CD14-positive monocyte (primary cell): ENCODE data around the gene TLR10. TPM values are rescaled to one million over a fixed set of nuclear protein-coding genes. Genes with fewer than 3 reads are reported as not detected.

ENCODE experiments used
- DNase-seq, 3 donors: peaks; one replicate each; pipeline ENCODE4 v3.0.0-alpha.2; 2011 to 2022
- H2AFZ ChIP-seq: 2 replicates; pipeline ENCODE4 v1.6.0; 2012; ENCODE audit warnings: mild to moderate bottlenecking, low read depth, low read length, inconsistent platforms; ENCODE audit not compliant: insufficient read depth, poor library complexity, severe bottlenecking
- H3K27ac ChIP-seq, 2 donors: 1 replicate in 1 of 2; 2 replicates in 1 of 2; pipeline ENCODE4 v1.5.1; 2012 to 2013; ENCODE audit warnings: low read length in 2 of 2, control low read depth in 1 of 2, inconsistent platforms in 1 of 2, low read depth in 1 of 2, mild to moderate bottlenecking in 1 of 2
- H3K27me3 ChIP-seq, 2 donors: one replicate each; pipeline versions ENCODE4 v1.6.0 to v1.6.1; 2011 to 2013; ENCODE audit warnings: low read length in 2 of 2; ENCODE audit not compliant: control insufficient read depth in 2 of 2, insufficient read depth in 2 of 2
- H3K36me3 ChIP-seq, 2 donors: replicated peaks in 1 of 2; 1 replicate in 1 of 2; 2 replicates in 1 of 2; pipeline versions ENCODE4 v1.5.1 to v1.6.1; 2012 to 2013; ENCODE audit warnings: low read length in 2 of 2, control low read depth in 1 of 2, inconsistent platforms in 1 of 2, mild to moderate bottlenecking in 1 of 2; ENCODE audit not compliant: insufficient read depth in 2 of 2, control insufficient read depth in 1 of 2
- H3K4me1 ChIP-seq, 2 donors: 1 replicate in 1 of 2; 2 replicates in 1 of 2; pipeline versions ENCODE4 v1.5.1 to v1.6.1; 2012 to 2013; ENCODE audit warnings: low read length in 2 of 2, control low read depth in 1 of 2, inconsistent platforms in 1 of 2, mild to moderate bottlenecking in 1 of 2, moderate library complexity in 1 of 2; ENCODE audit not compliant: insufficient read depth in 2 of 2, control insufficient read depth in 1 of 2
- H3K4me2 ChIP-seq: replicated peaks from 2 replicates; pipeline ENCODE3; 2012; ENCODE audit warnings: low read length, moderate library complexity, mild to moderate bottlenecking; ENCODE audit not compliant: poor library complexity, severe bottlenecking; ENCODE audit errors: extremely low read depth
- H3K4me3 ChIP-seq, 3 experiments: fragments of 200-600 bp in 1 of 3; sonication (generic) in 1 of 3; replicated peaks in 1 of 3; 1 replicate in 2 of 3; 2 replicates in 1 of 3; pipeline ENCODE4 v1.5.1; 2011 to 2013; ENCODE audit warnings: low read length in 3 of 3, mild to moderate bottlenecking in 3 of 3, control low read depth in 2 of 3, low read depth in 2 of 3, inconsistent platforms in 1 of 3, moderate library complexity in 1 of 3
- H3K79me2 ChIP-seq: 2 replicates; pipeline ENCODE4 v1.6.0; 2012; ENCODE audit warnings: mild to moderate bottlenecking, control low read depth, inconsistent platforms, low read length, moderate library complexity; ENCODE audit not compliant: insufficient read depth
- H3K9ac ChIP-seq: 2 replicates; pipeline ENCODE4 v1.6.0; 2017; ENCODE audit warnings: low read length, mild to moderate bottlenecking; ENCODE audit not compliant: insufficient read depth, poor library complexity, severe bottlenecking
- H3K9me3 ChIP-seq, 2 donors: replicated peaks in 1 of 2; 1 replicate in 1 of 2; 2 replicates in 1 of 2; pipeline versions ENCODE4 v1.5.1 to v1.6.1; 2012 to 2013; ENCODE audit warnings: low read length in 2 of 2, control low read depth in 1 of 2; ENCODE audit not compliant: control insufficient read depth in 1 of 2, insufficient read depth in 1 of 2
- H4K20me1 ChIP-seq: 2 replicates; pipeline ENCODE4 v1.6.0; 2012; ENCODE audit warnings: mild to moderate bottlenecking, low read length, control low read depth, moderate library complexity; ENCODE audit not compliant: insufficient read depth
- H3K27ac Mint-ChIP-seq, 7 donors: one replicate each; pipeline ENCODE4 v1.8.0; 2020; ENCODE audit warnings: mild to moderate bottlenecking in 7 of 7, mixed read lengths in 7 of 7, moderate library complexity in 6 of 7, inconsistent platforms in 2 of 7
- H3K27me3 Mint-ChIP-seq, 3 donors: one replicate each; pipeline ENCODE4 v1.8.0; 2021 to 2022; ENCODE audit warnings: low read depth in 3 of 3, mild to moderate bottlenecking in 3 of 3, mixed read lengths in 3 of 3, moderate library complexity in 3 of 3, inconsistent platforms in 1 of 3
- H3K36me3 Mint-ChIP-seq, 2 donors: one replicate each; pipeline ENCODE4 v1.8.0; 2020; ENCODE audit warnings: mixed read lengths in 2 of 2, inconsistent platforms in 1 of 2, mild to moderate bottlenecking in 1 of 2
- H3K4me1 Mint-ChIP-seq: one replicate; pipeline ENCODE4 v1.8.0; 2020; ENCODE audit warnings: mild to moderate bottlenecking, mixed read lengths
- H3K4me3 Mint-ChIP-seq, 2 donors: one replicate each; pipeline ENCODE4 v1.8.0; 2020; ENCODE audit warnings: mild to moderate bottlenecking in 2 of 2, mixed read lengths in 2 of 2, moderate library complexity in 1 of 2
- H3K9me3 Mint-ChIP-seq, 7 donors: one replicate each; pipeline ENCODE4 v1.8.0; 2020 to 2022; ENCODE audit warnings: mixed read lengths in 7 of 7, mild to moderate bottlenecking in 6 of 7, moderate library complexity in 6 of 7, inconsistent platforms in 2 of 7
- WGBS: methylation state at CpG from one replicate; pipeline ENCODE4 v1.1.5; 2013; ENCODE audit warnings: missing lambda C conversion rate; ENCODE audit not compliant: insufficient coverage; 5-methylcytosine and 5-hydroxymethylcytosine counted together
- intact Hi-C, 2 donors: fragments of 100-400 bp; cut with micrococcal nuclease; formaldehyde crosslinking; loops; one replicate each; pipeline versions ENCODE4 v1.15.0 to v1.15.1; 2023
- polyA plus RNA-seq, 3 donors: library from polyadenylated mRNA; depleted of rRNA in 1 of 3; unstranded in 2 of 3; stranded (reverse) in 1 of 3; fragments of 300-500 nt in 2 of 3; fragments of >200 nt in 1 of 3; fragmentation: Illumina TruSeq in 2 of 3; gene quantifications; 1 replicate in 2 of 3; 2 replicates in 1 of 3; pipeline ENCODE4 v1.2.3, GENCODE V29; 2012 to 2021
- TF ChIP-seq, protein P1 (sequence below): fragments of 200-600 bp; IDR thresholded peaks from one replicate; pipeline ENCODE4 v1.8.0; 2022; ENCODE audit warnings: antibody characterized with exemption, mild to moderate bottlenecking

TLR10 gene
- polyA plus RNA-seq, 3 donors: 1.1 to 1.2 (median 1.1) TPM

DNA sequence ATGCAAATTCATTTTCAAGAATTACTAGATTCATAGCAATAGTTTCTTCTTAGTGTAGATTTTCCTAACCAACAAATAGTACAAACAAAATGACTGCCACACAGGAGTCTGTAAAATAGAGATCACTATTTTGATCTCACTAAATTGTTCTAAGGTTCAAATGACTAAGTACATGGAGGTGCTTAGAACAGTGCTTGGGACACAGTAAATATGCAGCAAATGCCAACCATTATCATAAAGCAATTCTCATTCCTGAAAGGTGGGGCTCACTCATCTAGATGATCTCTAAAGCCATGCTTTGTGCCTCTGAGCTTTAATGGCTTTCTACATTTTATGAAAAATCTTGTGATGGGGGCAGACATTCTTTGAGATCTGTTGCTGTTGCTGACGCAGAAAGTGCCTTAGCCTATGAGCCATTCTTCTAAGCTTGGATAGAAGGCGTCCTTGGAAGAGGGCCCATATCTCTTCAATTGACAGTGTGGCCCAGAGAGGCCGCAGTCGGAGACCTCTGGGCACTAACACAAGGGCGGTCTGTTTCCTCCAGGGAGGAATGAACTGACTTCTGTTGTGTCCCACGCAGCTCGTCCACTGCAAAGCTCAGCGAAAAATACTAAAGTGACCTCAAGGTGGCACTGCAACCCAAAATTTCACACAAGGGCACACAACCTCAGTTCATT, 23.5 kb downstream of the TLR10 start:
- H3K36me3 ChIP-seq: no peaks in the 10 kb centered on the region
- H3K36me3 Mint-ChIP-seq: no peaks in the 10 kb centered on the region
- no peaks in the 10 kb centered on the region for H4K20me1 ChIP-seq
- WGBS: 25% methylated on average over 5 of the region's 8 CpGs
- peaks cover 10% of the 10 kb centered on the region for H3K79me2 ChIP-seq
- intact Hi-C loops: loop anchor here in 1 of 2 donors (10.0 kb wide), 1 partner anchor 46 kb away; the partner anchor contains the start of gene TLR1
- no peak overlapping the region for H3K4me3 ChIP-seq
- H3K27ac ChIP-seq: no peak overlapping the region
- no peak overlapping the region for H3K4me3 Mint-ChIP-seq
- H3K27me3 Mint-ChIP-seq: no peaks in the 10 kb centered on the region
- H3K4me2 ChIP-seq: peak overlapping the region; percentile 30
- H3K27me3 ChIP-seq: no peaks in the 10 kb centered on the region
- peaks cover 56% of the 10 kb centered on the region for H3K4me1 Mint-ChIP-seq
- TF ChIP-seq, protein P1, sequence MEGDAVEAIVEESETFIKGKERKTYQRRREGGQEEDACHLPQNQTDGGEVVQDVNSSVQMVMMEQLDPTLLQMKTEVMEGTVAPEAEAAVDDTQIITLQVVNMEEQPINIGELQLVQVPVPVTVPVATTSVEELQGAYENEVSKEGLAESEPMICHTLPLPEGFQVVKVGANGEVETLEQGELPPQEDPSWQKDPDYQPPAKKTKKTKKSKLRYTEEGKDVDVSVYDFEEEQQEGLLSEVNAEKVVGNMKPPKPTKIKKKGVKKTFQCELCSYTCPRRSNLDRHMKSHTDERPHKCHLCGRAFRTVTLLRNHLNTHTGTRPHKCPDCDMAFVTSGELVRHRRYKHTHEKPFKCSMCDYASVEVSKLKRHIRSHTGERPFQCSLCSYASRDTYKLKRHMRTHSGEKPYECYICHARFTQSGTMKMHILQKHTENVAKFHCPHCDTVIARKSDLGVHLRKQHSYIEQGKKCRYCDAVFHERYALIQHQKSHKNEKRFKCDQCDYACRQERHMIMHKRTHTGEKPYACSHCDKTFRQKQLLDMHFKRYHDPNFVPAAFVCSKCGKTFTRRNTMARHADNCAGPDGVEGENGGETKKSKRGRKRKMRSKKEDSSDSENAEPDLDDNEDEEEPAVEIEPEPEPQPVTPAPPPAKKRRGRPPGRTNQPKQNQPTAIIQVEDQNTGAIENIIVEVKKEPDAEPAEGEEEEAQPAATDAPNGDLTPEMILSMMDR: peak; percentile 91
- H2AFZ ChIP-seq: peak overlapping the region; percentile 55
- peak overlapping the region in 1 of 7 donors; percentile 43 for H3K27ac Mint-ChIP-seq
- H3K9me3 ChIP-seq: no peaks in the 10 kb centered on the region
- no peak overlapping the region for H3K9ac ChIP-seq
- peak; percentile 47 to 66 (median 55) for DNase-seq
- peaks cover 56 to 70% of the 10 kb centered on the region in 2 donors for H3K4me1 ChIP-seq
- no peaks in the 10 kb centered on the region for H3K9me3 Mint-ChIP-seq

DNA sequence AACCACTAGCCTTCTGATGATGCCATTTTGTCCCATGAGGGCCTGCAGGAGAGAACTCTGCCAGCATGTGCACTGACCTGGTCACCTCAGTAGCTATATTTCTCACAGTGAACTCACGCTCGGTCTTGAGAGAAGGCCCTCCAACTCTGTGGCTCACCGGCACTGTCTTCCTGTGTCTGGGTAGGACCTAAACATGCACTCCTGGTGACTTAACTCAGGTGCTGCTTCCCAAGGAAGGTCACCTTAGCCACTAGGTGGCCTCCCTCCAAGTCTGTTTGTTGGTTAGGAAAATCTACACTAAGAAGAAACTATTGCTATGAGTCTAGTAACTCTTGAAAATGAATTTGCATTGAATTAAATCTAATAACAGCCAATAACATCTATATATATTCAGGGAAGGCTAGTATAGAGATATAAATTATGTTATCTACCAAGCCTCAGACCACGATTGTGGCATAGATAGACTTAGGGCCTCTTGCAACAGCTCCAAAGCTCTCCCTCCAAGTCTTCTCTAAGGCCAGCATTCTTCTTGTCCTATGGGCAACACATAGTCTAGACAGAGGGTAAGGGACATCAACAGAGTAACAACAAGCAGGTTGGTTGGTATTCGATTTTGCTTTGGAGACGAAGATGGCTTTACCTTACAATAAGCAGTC, 24.7 kb downstream of the TLR10 start:
- no peaks in the 10 kb centered on the region for H3K36me3 ChIP-seq
- DNase-seq: no peak
- H3K4me1 ChIP-seq: peaks cover 48 to 62% of the 10 kb centered on the region in 2 donors
- no peaks in the 10 kb centered on the region for H3K9me3 ChIP-seq
- peak overlapping the region in 1 of 2 donors; percentile 24 for H3K27ac ChIP-seq
- intact Hi-C loops: loop anchor here in 1 of 2 donors (10.0 kb wide), 1 partner anchor 47 kb away; the partner anchor contains the start of gene TLR1
- 68% methylated on average over 3 of the region's 6 CpGs for WGBS
- H3K4me1 Mint-ChIP-seq: peaks cover 46% of the 10 kb centered on the region
- H2AFZ ChIP-seq: no peak overlapping the region
- peak overlapping the region in 3 of 7 donors; percentile 26 to 58 (median 28) for H3K27ac Mint-ChIP-seq
- peaks cover 10% of the 10 kb centered on the region for H3K79me2 ChIP-seq
- H3K27me3 ChIP-seq: no peaks in the 10 kb centered on the region
- no peak overlapping the region for H3K4me3 Mint-ChIP-seq
- no peak overlapping the region for H3K9ac ChIP-seq
- H3K27me3 Mint-ChIP-seq: no peaks in the 10 kb centered on the region
- TF ChIP-seq, protein P1: peak; percentile 19
- no peak overlapping the region for H3K4me2 ChIP-seq
- no peaks in the 10 kb centered on the region for H4K20me1 ChIP-seq
- H3K36me3 Mint-ChIP-seq: no peaks in the 10 kb centered on the region
- H3K9me3 Mint-ChIP-seq: no peaks in the 10 kb centered on the region
- H3K4me3 ChIP-seq: no peak overlapping the region
